ENCODE results near the gene ALDOC. TPM values are rescaled to one million over a fixed set of nuclear protein-coding genes. Genes with fewer than 3 reads are reported as not detected.

The ALDOC gene
- total RNA-seq, 2 donors from 2014 or later = 43.3 to 43.7 TPM

- TF ChIP-seq CTCF (IDR thresholded peaks at IDR 0.05) = no peak
- Histone ChIP-seq H3K9me3 (no peaks in the 10 kb centered on the region), H3K4me1 (ENCODE audit: control insufficient read depth in 1 of 2, low read depth in 2 of 2) (no peaks in the 10 kb centered on the region), H3K27ac (no peak overlapping the region), H3K4me3 (no peak overlapping the region), H3K36me3 (peaks cover 73% of the 10 kb centered on the region), H3K27me3 (replicated peaks; ENCODE audit: insufficient read depth) (no peaks in the 10 kb centered on the region)
- ATAC-seq (ENCODE audit: insufficient number of reproducible peaks, low FRiP score, low read depth) (no peak), DNase-seq (ENCODE audit: low spot score) (no peak)
These were observed 41.8 kb upstream of the ALDOC start for GRCh38 chr17:28618464-28618863.

- H3K4me1 ChIP-seq (ENCODE audit: control insufficient read depth in 1 of 2, low read depth in 2 of 2) = no peaks in the 10 kb centered on the region
- ATAC-seq (ENCODE audit: insufficient number of reproducible peaks, low FRiP score, low read depth) (no peak), DNase-seq (ENCODE audit: low spot score) (no peak)
- no peak overlapping the region for H3K27ac ChIP-seq
- peaks cover 52% of the 10 kb centered on the region for H3K36me3 ChIP-seq
- H3K27me3 ChIP-seq (replicated peaks; ENCODE audit: insufficient read depth) = no peaks in the 10 kb centered on the region
- no peak for TF ChIP-seq CTCF (IDR thresholded peaks at IDR 0.05)
- no peak overlapping the region for H3K4me3 ChIP-seq
- H3K9me3 ChIP-seq = no peaks in the 10 kb centered on the region
These were observed 39.6 kb upstream of the ALDOC start for GRCh38 chr17:28616281-28616680.

GRCh38 chr17:28615260-28615940 lies 38.7 kb upstream of the ALDOC start:
- H3K4me1 ChIP-seq (ENCODE audit: control insufficient read depth in 1 of 2, low read depth in 2 of 2) = no peaks in the 10 kb centered on the region
- no peaks in the 10 kb centered on the region for H3K27me3 ChIP-seq (replicated peaks; ENCODE audit: insufficient read depth)
- DNase-seq (ENCODE audit: low spot score) (no peak), ATAC-seq (ENCODE audit: insufficient number of reproducible peaks, low FRiP score, low read depth) (no peak)
- no peak overlapping the region for H3K27ac ChIP-seq
- no peaks in the 10 kb centered on the region for H3K9me3 ChIP-seq
- no peak overlapping the region for H3K4me3 ChIP-seq
- no peak for TF ChIP-seq CTCF (IDR thresholded peaks at IDR 0.05)
- peaks cover 44% of the 10 kb centered on the region for H3K36me3 ChIP-seq

GRCh38 chr17:28613931-28614381 lies 37.3 kb upstream of the ALDOC start, which contains the start of gene RSKR:
TSS of gene RSKR (minus strand) at chr17:28614185. CDS start at chr17:28614161, 24 bp downstream.
- Histone ChIP-seq H3K27me3 (replicated peaks; ENCODE audit: insufficient read depth) (no peaks in the 10 kb centered on the region), H3K27ac (no peak within 1 kb of the TSS), H3K36me3 (peaks cover 30% of the 10 kb centered on the region), H3K4me3 (no peak within 1 kb of the TSS), H3K4me1 (ENCODE audit: control insufficient read depth in 1 of 2, low read depth in 2 of 2) (no peaks in the 10 kb centered on the region), H3K9me3 (no peaks in the 10 kb centered on the region)
- no peak for ATAC-seq (ENCODE audit: insufficient number of reproducible peaks, low FRiP score, low read depth)
- DNase-seq (ENCODE audit: low spot score) = no peak
- no peak for TF ChIP-seq CTCF (IDR thresholded peaks at IDR 0.05)

GRCh38 chr17:28612936-28613872 lies 36.5 kb upstream of the ALDOC start:
- Histone ChIP-seq H3K4me3 (no peak overlapping the region), H3K36me3 (peaks cover 24% of the 10 kb centered on the region), H3K27me3 (replicated peaks; ENCODE audit: insufficient read depth) (no peaks in the 10 kb centered on the region), H3K27ac (no peak overlapping the region), H3K4me1 (ENCODE audit: control insufficient read depth in 1 of 2, low read depth in 2 of 2) (no peaks in the 10 kb centered on the region), H3K9me3 (no peaks in the 10 kb centered on the region)
- ATAC-seq (ENCODE audit: insufficient number of reproducible peaks, low FRiP score, low read depth) (no peak), DNase-seq (ENCODE audit: low spot score) (no peak)
- peak; percentile 49 for TF ChIP-seq CTCF (IDR thresholded peaks at IDR 0.05)
